Measurements from ENCODE around the gene ESYT3.
A peak's percentile ranks its signal among the peaks of the same experiment; 100 is the strongest.

Gene ESYT3, protein sequence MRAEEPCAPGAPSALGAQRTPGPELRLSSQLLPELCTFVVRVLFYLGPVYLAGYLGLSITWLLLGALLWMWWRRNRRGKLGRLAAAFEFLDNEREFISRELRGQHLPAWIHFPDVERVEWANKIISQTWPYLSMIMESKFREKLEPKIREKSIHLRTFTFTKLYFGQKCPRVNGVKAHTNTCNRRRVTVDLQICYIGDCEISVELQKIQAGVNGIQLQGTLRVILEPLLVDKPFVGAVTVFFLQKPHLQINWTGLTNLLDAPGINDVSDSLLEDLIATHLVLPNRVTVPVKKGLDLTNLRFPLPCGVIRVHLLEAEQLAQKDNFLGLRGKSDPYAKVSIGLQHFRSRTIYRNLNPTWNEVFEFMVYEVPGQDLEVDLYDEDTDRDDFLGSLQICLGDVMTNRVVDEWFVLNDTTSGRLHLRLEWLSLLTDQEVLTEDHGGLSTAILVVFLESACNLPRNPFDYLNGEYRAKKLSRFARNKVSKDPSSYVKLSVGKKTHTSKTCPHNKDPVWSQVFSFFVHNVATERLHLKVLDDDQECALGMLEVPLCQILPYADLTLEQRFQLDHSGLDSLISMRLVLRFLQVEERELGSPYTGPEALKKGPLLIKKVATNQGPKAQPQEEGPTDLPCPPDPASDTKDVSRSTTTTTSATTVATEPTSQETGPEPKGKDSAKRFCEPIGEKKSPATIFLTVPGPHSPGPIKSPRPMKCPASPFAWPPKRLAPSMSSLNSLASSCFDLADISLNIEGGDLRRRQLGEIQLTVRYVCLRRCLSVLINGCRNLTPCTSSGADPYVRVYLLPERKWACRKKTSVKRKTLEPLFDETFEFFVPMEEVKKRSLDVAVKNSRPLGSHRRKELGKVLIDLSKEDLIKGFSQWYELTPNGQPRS

DNA sequence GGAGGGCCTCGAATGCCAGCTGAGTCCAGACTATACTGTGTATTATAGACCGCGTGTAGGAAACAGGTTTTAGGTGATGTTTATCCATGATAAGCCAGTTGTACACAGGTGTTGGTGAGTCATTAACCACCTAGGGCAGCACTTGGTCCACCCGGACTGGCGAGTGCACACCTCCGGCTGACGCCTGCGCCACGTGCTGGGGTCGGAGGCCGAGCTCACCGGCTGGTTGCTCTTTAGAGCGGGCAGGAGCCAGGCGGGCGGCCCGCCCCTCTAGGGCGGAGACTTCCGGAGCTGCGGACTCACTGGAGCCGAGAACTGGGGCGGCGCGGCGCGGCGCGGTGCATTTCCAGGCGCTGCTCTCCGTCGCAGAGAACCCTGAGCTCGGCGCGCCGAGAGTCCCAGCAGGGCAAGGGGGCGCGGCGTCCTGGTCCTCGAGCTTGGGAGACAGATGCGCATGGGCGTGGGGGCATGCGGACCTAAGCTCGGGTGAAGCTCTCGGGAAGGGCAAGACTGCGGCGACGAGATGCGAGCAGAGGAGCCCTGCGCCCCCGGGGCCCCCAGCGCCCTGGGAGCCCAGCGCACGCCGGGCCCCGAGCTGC is at the start of gene ESYT3:
ESYT3 (plus strand) TSS at position 341 of the 599 bp plus-strand sequence; CDS start at position 524, 183 bp downstream.
- DNase-seq = peak; percentile 40 to 65

GRCh38 chr3:138384976-138385375 is 49.4 kb upstream of the ESYT3 start:
- no peak for DNase-seq

- DNase-seq = no peak
These were observed 45.2 kb upstream of the ESYT3 start for GRCh38 chr3:138389144-138389601.

GRCh38 chr3:138389841-138390581 is 44.4 kb upstream of the ESYT3 start:
- DNase-seq = no peak

GRCh38 chr3:138390582-138390932 is 43.9 kb upstream of the ESYT3 start:
- no peak for DNase-seq

DNA sequence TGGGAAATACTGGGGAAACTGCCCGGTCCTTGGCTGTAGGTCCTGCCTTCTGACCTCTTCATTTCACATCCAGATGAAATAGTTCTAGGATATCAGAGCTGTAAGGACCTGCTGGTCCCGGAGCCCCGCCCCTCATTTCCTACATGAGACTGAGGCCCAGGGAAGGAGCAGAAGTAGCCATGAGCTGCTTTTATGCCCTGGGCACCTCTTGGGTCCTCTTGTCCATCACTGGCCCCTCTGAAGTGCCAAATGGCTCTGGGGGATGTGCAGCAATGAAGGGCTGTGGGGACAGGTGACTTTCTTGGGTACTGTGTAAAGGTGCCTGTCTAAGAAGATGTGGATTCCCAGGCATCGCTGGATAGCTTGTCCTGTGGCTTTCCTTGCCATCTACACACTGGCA is 40.3 kb upstream of the ESYT3 start:
- no peak for DNase-seq

DNA sequence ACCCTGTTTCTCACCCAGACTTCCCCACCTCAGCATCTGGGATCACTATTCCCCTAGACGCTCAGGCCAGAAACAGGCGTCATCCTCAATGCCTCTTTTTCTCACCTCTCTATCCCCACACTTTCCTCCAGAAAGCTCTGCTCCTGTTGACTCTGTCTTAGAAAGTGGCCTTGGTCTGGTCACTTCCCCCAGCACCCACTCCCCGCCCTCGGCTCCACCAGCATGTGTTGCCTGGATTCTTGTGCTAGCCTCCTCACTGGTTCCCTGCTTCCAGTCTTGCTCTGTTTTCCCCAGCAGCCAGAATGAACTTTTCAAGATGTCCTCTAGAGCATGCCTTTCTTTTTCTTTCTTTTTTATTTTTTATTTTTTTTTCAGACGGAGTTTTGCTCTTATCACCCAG is 39.7 kb upstream of the ESYT3 start:
- no peak for DNase-seq

- no peak for DNase-seq
These were observed 38.3 kb upstream of the ESYT3 start for GRCh38 chr3:138395865-138396751.

GRCh38 chr3:138396752-138397410 is 37.5 kb upstream of the ESYT3 start:
- DNase-seq = no peak

- DNase-seq = no peak
These were observed 36.4 kb upstream of the ESYT3 start for GRCh38 chr3:138397983-138398382.

DNA sequence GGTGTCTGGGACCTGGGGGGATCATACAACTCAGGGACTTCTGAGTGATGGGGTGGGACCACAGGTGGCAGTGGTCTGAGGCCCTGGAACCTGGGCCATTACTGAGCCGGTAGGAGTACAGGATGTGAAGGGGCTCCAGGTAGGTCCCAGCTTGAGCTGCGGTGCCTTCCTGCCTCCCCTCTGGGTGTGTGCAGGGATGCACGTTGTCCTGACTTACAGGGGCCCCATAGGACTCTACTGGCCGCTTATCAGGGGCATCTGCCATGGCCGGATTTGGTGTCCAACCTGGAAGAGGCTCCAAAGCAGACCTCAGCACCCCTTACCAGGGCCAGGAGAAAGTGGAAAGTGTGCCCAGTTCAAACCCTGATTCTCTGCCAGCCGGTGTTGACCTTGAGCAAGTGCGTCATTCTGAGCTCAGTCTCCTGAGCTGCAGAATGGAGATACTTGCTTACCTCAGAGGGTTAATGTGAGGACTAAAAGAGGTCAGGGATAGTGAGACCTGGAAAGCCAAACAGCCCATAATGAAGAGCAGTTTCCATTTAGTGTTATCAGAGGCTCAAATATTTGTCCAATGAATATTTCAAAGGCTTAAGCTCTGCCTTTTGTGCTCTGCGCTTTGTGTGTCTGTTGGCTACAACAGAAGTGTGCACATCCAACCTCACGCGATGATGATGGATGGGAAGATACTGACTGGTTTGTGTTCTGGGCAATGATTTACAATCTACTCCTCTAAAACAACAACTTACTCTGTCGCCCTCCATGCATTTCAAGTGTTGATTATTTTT is 35.4 kb upstream of the ESYT3 start:
- DNase-seq = peak; percentile 6 to 53

DNA sequence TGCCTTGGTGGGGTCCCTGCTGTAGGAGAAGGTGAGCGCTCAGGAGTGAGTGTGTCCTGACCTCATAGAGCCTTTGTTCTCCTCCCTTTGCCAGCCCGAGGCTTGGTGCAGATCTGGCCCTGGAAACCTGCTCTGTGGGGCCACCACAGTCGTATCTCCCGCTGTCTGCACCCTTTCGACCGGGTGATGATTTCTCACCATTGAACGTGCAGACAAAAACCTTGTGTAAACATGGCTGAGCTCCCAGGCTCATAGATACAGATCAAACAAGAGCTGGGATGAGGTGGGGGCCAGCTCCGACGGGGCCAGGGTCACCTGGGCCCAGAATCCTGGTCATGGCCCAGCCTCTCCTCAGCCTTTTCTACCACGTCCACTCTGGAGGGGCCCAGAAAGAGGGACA is 34.6 kb upstream of the ESYT3 start:
- DNase-seq = no peak

DNA sequence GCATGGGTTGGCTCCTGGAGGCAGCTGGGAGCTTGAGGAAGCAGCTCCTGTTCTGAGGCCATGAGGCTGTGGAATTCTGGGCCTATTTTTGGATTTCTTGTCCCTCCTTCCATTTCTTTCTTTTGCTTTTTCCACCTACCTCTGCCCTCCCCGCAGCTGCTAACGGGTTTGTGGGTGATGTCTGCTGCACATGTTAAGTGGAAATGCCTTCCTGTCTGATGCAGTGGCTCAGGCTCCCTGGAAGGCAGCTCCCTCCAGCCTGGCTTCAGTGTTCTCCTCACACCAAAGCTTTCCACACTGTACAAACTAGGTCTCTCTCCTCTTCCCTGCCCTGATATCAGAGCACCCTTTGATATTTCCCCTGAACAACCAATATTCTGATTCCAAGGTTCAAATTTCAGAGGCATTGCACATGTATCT is 33.8 kb upstream of the ESYT3 start:
- no peak for DNase-seq

DNA sequence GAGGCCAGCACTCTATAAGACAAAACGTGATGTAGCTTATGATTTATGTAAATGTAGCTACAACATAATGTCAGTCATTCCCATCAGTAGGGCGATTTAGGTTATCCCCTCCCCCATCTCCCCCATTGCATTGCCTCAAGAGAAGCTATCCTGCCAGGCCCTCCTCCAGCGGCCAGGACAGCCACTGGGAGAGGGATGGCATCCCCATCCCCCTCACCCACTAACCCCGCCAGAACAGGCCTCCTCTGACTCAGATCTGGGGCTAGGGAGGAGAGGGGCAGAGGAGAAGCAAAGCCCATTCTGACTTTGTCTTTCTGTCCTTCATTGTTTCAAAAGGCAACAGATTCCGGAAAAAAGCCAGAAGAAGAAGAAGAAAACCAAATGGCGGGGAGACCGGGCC is 32.6 kb upstream of the ESYT3 start:
- no peak for DNase-seq

DNA sequence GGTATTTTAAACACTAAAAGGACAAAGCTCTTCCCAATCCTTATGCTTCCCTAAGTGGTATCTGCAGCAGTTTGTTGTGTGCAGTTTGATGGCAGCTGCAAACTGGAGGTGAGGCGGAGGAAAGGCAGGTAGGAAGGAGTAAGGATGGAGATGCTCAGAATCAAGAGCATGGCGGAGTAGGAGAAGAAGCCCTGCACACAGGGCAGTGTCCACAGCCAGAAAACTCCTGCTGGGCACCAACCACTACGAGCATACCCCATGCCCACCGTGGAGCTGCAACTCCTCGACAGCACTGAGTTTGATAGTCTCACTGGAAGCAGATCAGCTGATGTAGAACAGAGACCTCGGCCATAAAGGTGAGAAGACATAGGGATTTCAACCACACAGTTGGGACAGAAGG is 30.3 kb upstream of the ESYT3 start:
- no peak for DNase-seq

GRCh38 chr3:138405001-138405400 is 29.4 kb upstream of the ESYT3 start:
- DNase-seq = no peak

- DNase-seq = no peak
These were observed 28.9 kb upstream of the ESYT3 start for GRCh38 chr3:138405486-138405885.

GRCh38 chr3:138406606-138407005 is 27.8 kb upstream of the ESYT3 start:
- DNase-seq = no peak

DNA sequence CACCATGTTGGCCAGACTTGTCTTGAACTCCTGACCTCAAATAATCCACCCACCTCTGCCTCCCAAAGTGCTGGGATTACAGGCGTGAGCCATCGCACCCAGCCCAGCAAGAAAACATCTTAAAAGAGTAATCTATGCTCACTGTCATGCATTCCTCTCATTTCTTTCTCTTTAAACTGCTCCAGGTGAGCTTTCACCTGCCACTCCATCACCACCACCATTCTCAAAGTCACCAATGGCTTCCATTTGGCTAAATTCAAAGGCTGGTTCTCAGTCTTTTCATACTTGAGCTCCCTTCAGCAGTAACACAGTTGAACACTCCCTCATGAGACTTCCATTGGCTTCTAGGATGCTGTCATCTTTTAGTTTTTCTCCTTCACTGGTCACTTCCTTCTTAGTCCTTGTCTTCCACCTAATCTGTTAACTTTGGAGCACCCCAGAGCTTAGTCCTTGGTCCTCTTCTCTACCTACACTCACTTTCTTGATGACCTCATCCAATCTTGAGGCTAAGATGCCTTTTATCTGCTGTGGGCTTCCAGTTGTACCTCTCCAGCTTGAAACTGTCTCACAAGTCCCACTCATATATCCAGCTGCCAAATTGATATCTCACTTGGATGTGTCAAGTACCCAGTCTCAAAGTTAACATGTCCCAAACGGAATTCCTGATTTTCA is 27.0 kb upstream of the ESYT3 start:
- no peak for DNase-seq

Measured in NCI-H1930 (cell line).